B cell (primary cell): Measurements from ENCODE around the gene PRKCH. TPM values are rescaled to one million over a fixed set of nuclear protein-coding genes. Genes with fewer than 3 reads are reported as not detected.

Experiments
- ATAC-seq: fragments of 200-7000 bp; cut with Tn5 transposase; one replicate; pipeline ENCODE4 v1.10.0; 2021; ENCODE audit warnings: low read depth, mild to moderate bottlenecking, moderate number of reproducible peaks, moderate library complexity
- CTCF ChIA-PET: fragments of 350-600 bp; sonication (Branson Sonifier 250); formaldehyde crosslinking; loops from one replicate; lab custom pipeline; 2021; ENCODE audit warnings: antibody characterized with exemption, inconsistent platforms; lab: Charles Lee
- POLR2A ChIA-PET: fragments of 350-600 bp; sonication (Branson Sonifier 250); formaldehyde crosslinking; loops from one replicate; lab custom pipeline; 2021; ENCODE audit warnings: antibody characterized with exemption; lab: Charles Lee
- DNase-seq: peaks from one replicate; pipeline ENCODE4 v3.0.0; 2013
- H2AFZ ChIP-seq: 2 replicates; pipeline ENCODE4 v1.6.1; 2012; ENCODE audit warnings: mild to moderate bottlenecking, low read depth, low read length; ENCODE audit not compliant: insufficient read depth, poor library complexity, severe bottlenecking
- H3K27ac ChIP-seq, 2 donors: 1 replicate in 1 of 2; 2 replicates in 1 of 2; pipeline ENCODE4 v1.5.1; 2012 to 2013; ENCODE audit warnings: low read length in 2 of 2, mild to moderate bottlenecking in 2 of 2, moderate library complexity in 1 of 2
- H3K27me3 ChIP-seq, 4 experiments: fragments of 200-600 bp in 1 of 4; sonication (generic) in 1 of 4; replicated peaks in 1 of 4; 1 replicate in 2 of 4; 2 replicates in 2 of 4; pipeline versions ENCODE4 v1.6.1 to v1.7.0; 2013 to 2016; ENCODE audit warnings: low read length in 3 of 4, mild to moderate bottlenecking in 2 of 4, mixed read lengths in 1 of 4, moderate library complexity in 1 of 4; ENCODE audit not compliant: insufficient read depth in 4 of 4, control insufficient read depth in 3 of 4; ENCODE audit errors: control extremely low read depth in 1 of 4
- H3K36me3 ChIP-seq, 2 experiments: replicated peaks in 1 of 2; 1 replicate in 1 of 2; 2 replicates in 1 of 2; pipeline versions ENCODE4 v1.6.1 to v1.7.1; 2013; ENCODE audit warnings: low read length in 1 of 2; ENCODE audit not compliant: insufficient read depth in 2 of 2, control insufficient read depth in 1 of 2; ENCODE audit errors: control extremely low read depth in 1 of 2, extremely low read depth in 1 of 2
- H3K4me1 ChIP-seq, 2 donors: fragments of 200-600 bp in 1 of 2; sonication (generic) in 1 of 2; 1 replicate in 1 of 2; 2 replicates in 1 of 2; pipeline versions ENCODE4 v1.5.1 to v1.6.1; 2013 to 2017; ENCODE audit warnings: low read length in 2 of 2; ENCODE audit not compliant: control insufficient read depth in 2 of 2, insufficient read depth in 2 of 2
- H3K4me2 ChIP-seq: replicated peaks from 2 replicates; pipeline ENCODE3; 2012; ENCODE audit warnings: mild to moderate bottlenecking, low read depth, low read length; ENCODE audit not compliant: poor library complexity, severe bottlenecking
- H3K4me3 ChIP-seq, 5 experiments: fragments of 200-600 bp in 1 of 5; sonication (generic) in 1 of 5; 1 replicate in 3 of 5; 2 replicates in 2 of 5; pipeline versions ENCODE4 v1.5.1 to v1.7.0; 2011 to 2016; ENCODE audit warnings: low read length in 4 of 5, mild to moderate bottlenecking in 4 of 5, low read depth in 2 of 5, control low read depth in 1 of 5, moderate library complexity in 1 of 5; ENCODE audit not compliant: insufficient read depth in 1 of 5; ENCODE audit errors: control extremely low read depth in 1 of 5, extremely low read depth in 1 of 5
- H3K79me2 ChIP-seq: fragments of 200-600 bp; sonication (generic); one replicate; pipeline ENCODE4 v1.6.0; 2016; ENCODE audit warnings: low read length; ENCODE audit not compliant: control insufficient read depth, insufficient read depth
- H3K9ac ChIP-seq: fragments of 200-600 bp; sonication (generic); 2 replicates; pipeline ENCODE4 v1.6.1; 2017; ENCODE audit warnings: mild to moderate bottlenecking, low read length, moderate library complexity
- H3K9me3 ChIP-seq, 3 donors: one replicate each; pipeline versions ENCODE4 v1.6.1 to v1.7.1; 2013; ENCODE audit warnings: low read length in 2 of 3; ENCODE audit not compliant: control insufficient read depth in 2 of 3, insufficient read depth in 1 of 3; ENCODE audit errors: control extremely low read depth in 1 of 3
- H4K20me1 ChIP-seq: 2 replicates; pipeline ENCODE4 v1.6.0; 2012; ENCODE audit warnings: mild to moderate bottlenecking, low read length; ENCODE audit not compliant: insufficient read depth, control insufficient read depth, poor library complexity, severe bottlenecking
- H3K27ac Mint-ChIP-seq: one replicate; pipeline ENCODE4 v1.8.0; 2021; ENCODE audit warnings: mixed read lengths
- H3K27me3 Mint-ChIP-seq: one replicate; pipeline ENCODE4 v1.8.0; 2021; ENCODE audit warnings: mixed read lengths
- H3K4me1 Mint-ChIP-seq: one replicate; pipeline ENCODE4 v1.8.0; 2021; ENCODE audit warnings: mixed read lengths
- H3K4me3 Mint-ChIP-seq: one replicate; pipeline ENCODE4 v1.8.0; 2021; ENCODE audit warnings: mixed read lengths
- H3K9me3 Mint-ChIP-seq: one replicate; pipeline ENCODE4 v1.8.0; 2022; ENCODE audit warnings: mixed read lengths; ENCODE audit not compliant: insufficient read depth
- CTCF ChIP-seq: fragments of 200-600 bp; IDR thresholded peaks from one replicate; pipeline ENCODE4 v1.8.0; 2022; ENCODE audit warnings: antibody characterized with exemption, mild to moderate bottlenecking
- EZH2 ChIP-seq: IDR thresholded peaks from 2 replicates; pipeline ENCODE4 v1.6.1; 2012; ENCODE audit warnings: borderline replicate concordance, low read depth, mild to moderate bottlenecking, moderate library complexity, low read length; ENCODE audit not compliant: insufficient read depth, poor library complexity, severe bottlenecking
- WGBS: methylation state at CpG from one replicate; pipeline ENCODE4 v1.1.5; 2013; ENCODE audit warnings: missing lambda C conversion rate; ENCODE audit not compliant: insufficient coverage; 5-methylcytosine and 5-hydroxymethylcytosine counted together
- intact Hi-C: fragments of 100-400 bp; cut with micrococcal nuclease; formaldehyde crosslinking; loops from one replicate; pipeline ENCODE4 v1.10.0; 2022
- polyA plus RNA-seq: library from polyadenylated mRNA; depleted of rRNA; stranded (reverse); fragments of >200 nt; gene quantifications from 2 replicates; pipeline ENCODE4 v1.2.3, GENCODE V29; 2012
- total RNA-seq, 2 donors: library from RNA; stranded (reverse); fragments of 120-200 nt in 1 of 2; gene quantifications; 1 replicate in 1 of 2; 2 replicates in 1 of 2; pipeline versions ENCODE4 v1.2.3 to v1.2.4, GENCODE V29; 2013 to 2022

PRKCH gene
- total and polyA plus RNA-seq, 2 donors (not counting 1 experiment from before 2014, with no cell fraction given), result 2.0 to 5.0 TPM

- Mint-ChIP-seq H3K4me3 (no peak overlapping the region), H3K4me1 (peaks cover 42% of the 10 kb centered on the region), H3K27me3 (no peaks in the 10 kb centered on the region), H3K27ac (no peak overlapping the region), H3K9me3 (peaks cover 5% of the 10 kb centered on the region)
- Histone ChIP-seq H3K4me1 (peaks cover 15 to 26% of the 10 kb centered on the region in 2 donors), H3K27me3 (no peaks in the 10 kb centered on the region), H4K20me1 (no peaks in the 10 kb centered on the region), H3K9ac (no peak overlapping the region), H3K4me3 (no peak overlapping the region), H2AFZ (no peak overlapping the region), H3K79me2 (no peaks in the 10 kb centered on the region), H3K9me3 (no peaks in the 10 kb centered on the region), H3K4me2 (no peak overlapping the region), H3K36me3 (no peaks in the 10 kb centered on the region), H3K27ac (no peak overlapping the region)
- no peak for TF ChIP-seq CTCF
- ChIA-PET POLR2A (no interaction called here), CTCF (interaction anchor here (1.2 to 2.6 kb wide), 2 partner anchors 8 to 369 kb away, joined by 3 to 10 read pairs; no protein-coding TSS in a partner anchor)
- WGBS, result 97% methylated on average over 6 of the region's 7 CpGs
- intact Hi-C loops, result no loop called here
- DNase-seq, result no peak
- no peak for ATAC-seq
Measured at GRCh38 chr14:61467296-61467695, 145.9 kb downstream of the PRKCH start.

- H4K20me1 ChIP-seq, result no peaks in the 10 kb centered on the region
- no peaks in the 10 kb centered on the region for H3K9me3 ChIP-seq
- 98% methylated on average over 5 of the region's 7 CpGs for WGBS
- ATAC-seq (no peak), DNase-seq (no peak)
- no peak overlapping the region for H3K4me3 ChIP-seq
- Mint-ChIP-seq H3K27ac (no peak overlapping the region), H3K27me3 (no peaks in the 10 kb centered on the region), H3K9me3 (peaks cover 5% of the 10 kb centered on the region), H3K4me3 (no peak overlapping the region), H3K4me1 (peaks cover 44% of the 10 kb centered on the region)
- H3K27me3 ChIP-seq, result no peaks in the 10 kb centered on the region
- H3K4me2 ChIP-seq, result no peak overlapping the region
- H3K4me1 ChIP-seq, result peaks cover 25 to 30% of the 10 kb centered on the region in 2 donors
- H2AFZ ChIP-seq, result no peak overlapping the region
- ChIA-PET POLR2A (interaction anchor here (0.6 kb wide), 1 partner anchor 14 kb away, joined by 16 read pairs; no protein-coding TSS in a partner anchor), CTCF (interaction anchor here (0.7 to 4.2 kb wide), 3 partner anchors 262 to 370 kb away, joined by 3 to 33 read pairs (median 11); no protein-coding TSS in a partner anchor)
- H3K36me3 ChIP-seq, result no peaks in the 10 kb centered on the region
- no peak overlapping the region for H3K27ac ChIP-seq
- intact Hi-C loops, result no loop called here
- TF ChIP-seq CTCF, result no peak
- no peak for TF ChIP-seq EZH2
- H3K9ac ChIP-seq, result no peak overlapping the region
- peaks cover 5% of the 10 kb centered on the region for H3K79me2 ChIP-seq
Measured at GRCh38 chr14:61468063-61468825, 146.9 kb downstream of the PRKCH start.
